ENCODE measurements around the gene MOB2.

- TF ChIP-seq CTCF (conservative IDR thresholded peaks at IDR 0.05; ENCODE audit: low read length) = no peak
- no peak for TF ChIP-seq EZH2phosphoT487 (IDR thresholded peaks at IDR 0.05; ENCODE audit: borderline replicate concordance, low read depth, low read length)
Measured at GRCh38 chr11:1487091-1487850, 692 bp upstream of the MOB2 start.
